ENCODE measurements around the gene BCL2L12.

BCL2L12 gene

DNA sequence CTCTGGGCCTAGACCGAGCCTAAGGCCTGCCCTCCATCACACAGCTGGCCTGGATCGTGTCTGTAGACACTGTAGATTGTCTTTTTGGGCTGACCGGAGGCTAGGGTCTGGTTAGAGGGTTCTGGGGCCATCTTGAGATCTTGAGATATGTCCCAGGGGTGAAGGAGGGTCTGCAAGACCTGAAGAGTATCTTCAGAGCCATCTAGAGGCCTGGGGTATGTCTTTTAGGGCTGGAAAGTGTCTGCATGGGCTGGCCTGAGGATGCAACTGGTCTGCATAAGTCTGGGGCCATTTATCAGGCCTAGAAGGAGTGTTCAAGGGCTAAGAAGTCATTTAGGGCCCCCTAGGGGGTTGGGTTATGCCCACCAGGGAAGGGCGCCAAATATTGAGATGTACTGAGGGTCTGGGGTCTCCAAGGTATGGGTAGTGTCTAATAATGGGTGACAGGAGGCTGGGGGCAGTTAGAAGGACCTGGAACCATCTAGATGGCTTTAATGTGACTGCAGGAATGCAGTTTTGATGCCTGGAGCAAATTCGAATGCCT is 23.2 kb upstream of the BCL2L12 start:
- DNase-seq: no peak

- no peak for DNase-seq
Observed at GRCh38 chr19:49643466-49643865, 22.3 kb upstream of the BCL2L12 start.

GRCh38 chr19:49645592-49645991 is 20.1 kb upstream of the BCL2L12 start:
- DNase-seq: no peak

DNA sequence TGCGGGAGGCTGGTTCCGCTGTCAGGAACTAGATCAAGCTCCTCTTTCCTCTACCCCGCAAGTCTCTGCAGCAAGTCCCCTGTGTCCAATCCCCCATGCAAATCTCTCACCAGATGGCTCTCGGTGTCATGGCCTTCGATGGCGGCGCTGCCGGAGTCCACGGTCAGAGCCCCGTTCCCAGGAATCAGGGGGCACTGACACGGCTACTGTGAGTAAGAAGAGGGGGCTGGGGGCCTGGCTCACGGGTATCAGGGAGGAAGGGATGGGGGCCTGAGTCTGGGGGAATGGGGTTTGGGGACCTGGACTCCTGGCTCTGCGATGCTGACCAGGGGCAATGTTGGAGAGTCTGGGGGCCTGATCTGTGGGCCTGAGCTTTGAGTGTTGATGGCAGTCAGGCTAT is 19.7 kb upstream of the BCL2L12 start:
- no peak for DNase-seq

- no peak for DNase-seq
Observed at GRCh38 chr19:49646586-49646985, 19.1 kb upstream of the BCL2L12 start.

DNA sequence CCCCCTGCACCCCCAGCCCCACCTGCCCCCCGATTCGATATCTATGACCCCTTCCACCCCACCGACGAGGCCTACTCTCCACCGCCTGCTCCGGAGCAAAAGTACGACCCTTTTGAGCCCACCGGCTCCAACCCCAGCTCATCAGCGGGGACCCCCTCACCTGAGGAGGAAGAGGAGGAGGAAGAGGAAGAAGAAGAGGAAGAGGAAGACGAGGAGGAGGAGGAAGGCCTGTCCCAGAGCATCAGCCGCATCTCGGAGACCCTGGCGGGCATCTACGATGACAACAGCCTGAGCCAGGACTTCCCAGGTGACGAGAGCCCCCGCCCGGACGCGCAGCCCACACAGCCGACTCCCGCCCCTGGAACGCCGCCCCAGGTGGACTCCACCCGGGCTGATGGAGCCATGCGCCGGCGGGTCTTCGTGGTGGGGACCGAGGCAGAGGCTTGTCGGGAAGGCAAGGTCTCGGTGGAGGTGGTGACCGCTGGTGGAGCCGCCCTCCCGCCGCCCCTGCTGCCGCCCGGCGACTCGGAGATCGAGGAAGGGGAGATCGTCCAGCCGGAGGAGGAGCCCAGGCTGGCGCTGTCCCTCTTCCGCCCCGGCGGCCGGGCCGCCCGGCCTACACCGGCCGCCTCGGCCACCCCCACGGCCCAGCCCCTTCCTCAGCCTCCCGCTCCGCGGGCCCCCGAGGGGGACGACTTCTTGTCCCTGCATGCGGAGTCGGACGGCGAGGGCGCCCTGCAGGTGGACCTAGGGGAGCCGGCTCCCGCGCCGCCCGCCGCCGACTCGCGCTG is 14.5 kb upstream of the BCL2L12 start:
- DNase-seq: no peak

DNA sequence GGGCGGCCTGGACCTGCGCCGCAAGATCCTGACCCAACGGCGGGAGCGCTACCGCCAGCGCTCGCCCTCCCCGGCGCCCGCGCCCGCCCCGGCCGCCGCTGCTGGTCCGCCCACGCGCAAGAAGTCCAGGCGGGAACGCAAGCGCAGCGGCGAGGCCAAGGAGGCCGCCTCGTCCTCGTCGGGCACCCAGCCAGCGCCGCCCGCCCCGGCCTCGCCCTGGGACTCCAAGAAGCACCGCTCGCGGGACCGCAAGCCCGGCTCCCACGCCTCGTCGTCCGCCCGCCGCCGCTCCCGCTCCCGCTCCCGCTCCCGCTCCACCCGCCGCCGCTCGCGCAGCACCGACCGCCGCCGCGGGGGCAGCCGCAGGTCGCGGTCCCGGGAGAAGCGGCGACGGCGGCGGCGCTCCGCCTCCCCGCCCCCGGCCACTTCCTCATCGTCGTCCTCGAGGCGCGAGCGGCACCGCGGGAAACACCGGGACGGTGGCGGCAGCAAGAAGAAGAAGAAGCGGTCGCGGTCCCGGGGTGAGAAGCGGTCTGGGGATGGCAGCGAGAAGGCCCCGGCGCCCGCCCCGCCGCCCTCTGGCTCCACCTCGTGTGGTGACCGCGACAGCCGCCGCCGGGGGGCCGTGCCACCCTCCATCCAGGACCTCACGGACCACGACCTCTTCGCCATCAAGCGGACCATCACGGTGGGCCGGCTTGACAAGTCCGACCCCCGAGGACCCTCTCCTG is 13.7 kb upstream of the BCL2L12 start:
- DNase-seq: no peak

DNA sequence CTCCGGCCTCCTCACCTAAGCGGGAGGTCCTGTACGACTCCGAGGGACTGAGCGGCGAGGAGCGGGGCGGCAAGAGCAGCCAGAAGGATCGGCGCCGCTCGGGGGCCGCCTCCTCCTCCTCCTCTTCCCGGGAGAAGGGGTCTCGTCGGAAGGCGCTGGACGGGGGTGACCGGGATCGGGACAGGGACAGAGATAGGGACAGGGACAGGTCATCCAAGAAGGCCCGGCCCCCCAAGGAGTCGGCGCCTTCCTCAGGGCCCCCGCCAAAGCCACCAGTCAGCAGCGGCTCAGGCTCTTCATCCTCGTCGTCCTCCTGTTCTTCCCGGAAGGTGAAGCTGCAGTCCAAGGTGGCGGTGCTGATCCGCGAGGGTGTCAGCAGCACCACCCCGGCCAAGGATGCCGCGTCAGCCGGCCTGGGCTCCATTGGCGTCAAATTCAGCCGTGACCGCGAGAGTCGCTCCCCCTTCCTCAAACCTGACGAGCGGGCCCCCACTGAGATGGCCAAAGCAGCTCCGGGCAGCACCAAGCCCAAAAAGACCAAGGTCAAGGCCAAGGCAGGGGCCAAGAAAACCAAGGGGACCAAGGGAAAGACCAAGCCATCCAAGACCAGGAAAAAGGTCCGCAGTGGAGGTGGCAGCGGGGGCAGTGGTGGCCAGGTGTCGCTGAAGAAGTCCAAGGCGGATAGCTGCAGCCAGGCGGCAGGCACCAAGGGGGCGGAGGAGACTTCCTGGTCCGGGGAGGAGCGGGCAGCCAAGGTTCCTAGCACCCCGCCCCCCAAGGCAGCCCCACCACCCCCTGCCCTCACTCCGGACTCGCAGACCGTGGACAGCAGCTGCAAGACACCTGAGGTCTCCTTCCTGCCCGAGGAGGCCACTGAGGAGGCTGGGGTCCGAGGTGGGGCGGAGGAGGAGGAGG is 12.9 kb upstream of the BCL2L12 start:
- no peak for DNase-seq

- DNase-seq: no peak
Observed at GRCh38 chr19:49653466-49653806, 12.3 kb upstream of the BCL2L12 start.

DNA sequence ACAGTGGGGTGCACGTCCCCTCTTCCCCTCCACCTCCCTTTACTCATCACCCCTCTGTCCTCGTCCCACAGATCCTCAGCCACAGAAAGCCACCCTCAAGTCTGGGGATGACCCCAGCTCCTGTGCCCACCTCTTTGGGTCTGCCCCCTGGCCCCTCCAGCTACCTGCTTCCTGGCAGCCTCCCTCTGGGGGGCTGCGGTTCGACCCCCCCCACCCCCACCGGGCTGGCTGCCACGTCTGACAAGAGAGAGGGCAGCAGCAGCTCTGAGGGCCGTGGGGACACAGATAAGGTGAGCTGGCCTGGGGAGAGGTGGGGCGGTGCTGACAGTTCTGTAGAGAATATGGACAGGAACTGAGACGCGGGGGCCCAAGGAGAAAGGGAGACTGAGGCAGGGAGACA is 11.2 kb upstream of the BCL2L12 start:
- DNase-seq: no peak

DNA sequence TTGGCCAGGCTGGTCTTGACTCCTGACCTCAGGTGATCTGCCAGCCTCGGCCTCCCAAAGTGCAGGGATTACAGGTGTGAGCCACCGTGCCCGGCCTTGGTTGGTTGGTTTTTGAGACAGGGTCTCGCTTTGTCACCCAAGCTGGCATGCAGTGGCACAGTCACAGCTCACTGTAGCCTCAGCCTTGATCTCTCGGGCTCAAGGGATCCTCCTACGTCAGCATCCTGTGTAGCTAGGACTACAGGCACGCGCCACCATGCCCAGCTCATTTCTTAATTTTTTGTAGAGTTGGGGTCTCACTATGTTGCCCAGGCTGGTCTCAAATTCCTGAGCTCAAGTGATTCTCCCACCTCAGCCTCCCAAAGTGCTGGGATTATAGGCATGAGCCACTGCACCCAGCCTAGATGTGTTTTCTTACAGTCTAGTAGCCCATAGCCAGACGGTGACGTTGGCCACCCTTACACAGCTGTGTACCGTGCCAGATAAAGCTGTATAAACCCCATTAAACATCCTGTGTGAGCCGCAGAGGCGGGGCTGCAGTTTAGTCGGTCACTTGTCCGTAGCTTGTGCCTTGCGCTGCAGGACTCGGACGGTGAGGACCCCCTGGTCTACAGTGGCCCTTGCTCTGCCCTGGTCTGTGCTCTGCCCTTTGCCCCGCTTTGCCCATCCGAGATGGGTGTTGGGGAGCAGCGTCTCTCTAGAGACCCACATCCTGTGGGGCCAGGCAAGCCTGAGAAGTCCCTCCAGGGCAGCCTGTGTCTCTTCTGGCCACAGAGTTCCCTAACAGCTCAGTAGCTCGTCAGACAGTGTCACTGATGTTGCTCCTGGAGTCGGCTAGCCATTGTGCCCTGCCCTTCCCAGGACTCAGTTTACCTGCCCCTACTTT is 9.9 kb upstream of the BCL2L12 start:
- no peak for DNase-seq

- no peak for DNase-seq
Observed at GRCh38 chr19:49656456-49657109, 9.2 kb upstream of the BCL2L12 start.

DNA sequence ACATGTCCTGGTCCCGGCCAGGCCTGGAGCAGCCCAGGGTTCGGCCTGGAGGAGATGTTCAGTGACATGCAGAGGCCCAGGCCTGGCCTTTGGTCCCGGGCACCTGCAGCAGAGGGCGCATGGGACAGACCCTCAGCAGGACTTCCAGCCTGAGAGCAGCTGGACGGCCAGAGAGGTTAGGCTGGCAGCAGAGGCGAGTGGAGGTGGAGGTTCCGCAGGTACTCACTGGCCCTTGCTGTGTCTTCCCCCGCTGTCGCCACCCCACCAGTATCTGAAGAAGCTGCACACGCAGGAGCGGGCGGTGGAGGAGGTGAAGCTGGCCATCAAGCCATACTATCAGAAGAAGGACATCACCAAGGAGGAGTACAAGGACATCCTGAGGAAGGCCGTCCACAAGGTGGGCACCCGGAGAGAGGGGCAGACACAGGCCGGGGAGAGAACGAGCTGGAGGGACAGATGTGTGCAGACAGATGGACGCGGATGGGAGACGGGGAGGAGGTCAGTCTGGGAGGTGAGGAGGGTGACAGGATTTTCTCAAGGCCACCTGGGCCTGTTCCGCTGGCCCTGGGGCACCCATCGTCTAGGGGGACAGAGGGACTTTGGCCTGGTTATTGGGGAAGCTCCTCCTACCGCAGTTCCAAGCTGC is 8.1 kb upstream of the BCL2L12 start:
- DNase-seq: no peak

GRCh38 chr19:49658139-49658517 is 7.6 kb upstream of the BCL2L12 start:
- no peak for DNase-seq

GRCh38 chr19:49658566-49659442 is 6.9 kb upstream of the BCL2L12 start:
- no peak for DNase-seq

GRCh38 chr19:49660338-49660961 is 5.3 kb upstream of the BCL2L12 start:
- DNase-seq: no peak

GRCh38 chr19:49662011-49662410 is 3.7 kb upstream of the BCL2L12 start:
- no peak for DNase-seq

DNA sequence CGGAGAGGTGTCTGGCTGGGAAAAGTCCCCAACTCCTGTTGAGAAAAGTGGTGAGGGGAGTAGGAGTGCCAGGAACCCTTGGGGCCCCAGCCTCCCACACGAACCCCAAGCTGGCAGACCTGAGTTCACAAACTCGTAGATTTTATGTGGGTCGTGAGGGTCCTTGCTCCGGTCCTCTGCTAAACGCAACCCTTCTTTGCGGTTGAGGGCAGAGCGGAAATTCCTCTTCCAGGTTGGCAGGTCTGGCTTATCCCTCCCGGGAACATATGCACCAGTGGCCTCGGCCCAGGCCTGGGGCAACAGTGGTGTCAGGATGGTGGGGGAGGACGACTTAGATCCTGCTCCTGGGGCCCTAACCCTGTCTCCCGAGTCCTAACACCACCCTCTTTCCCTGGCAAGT is 2.5 kb upstream of the BCL2L12 start:
- no peak for DNase-seq

Data from activated naive CD4-positive, alpha-beta T cell (primary cell).